ENCODE results near the gene FURIN.

Gene FURIN

DNA sequence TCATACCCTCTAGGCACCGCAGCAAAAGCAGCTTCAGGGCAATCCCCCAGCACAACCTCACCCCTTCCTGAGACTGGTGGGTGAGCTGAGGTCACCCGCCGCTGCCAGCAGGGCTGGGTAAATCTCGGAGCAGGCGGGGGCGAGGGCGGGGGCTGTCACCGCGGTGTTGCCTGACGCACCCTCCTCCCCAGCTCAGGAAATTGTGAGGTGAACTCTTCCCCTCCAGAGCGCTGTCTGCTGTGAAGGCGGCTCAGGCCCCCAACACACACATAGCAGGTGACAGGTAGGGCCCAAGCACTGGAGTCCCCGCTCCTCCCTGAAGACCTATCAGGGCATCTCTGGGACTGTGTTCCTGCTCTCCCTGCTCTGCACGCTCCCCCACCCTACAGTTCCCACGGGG, 30.2 kb upstream of the FURIN start:
- DNase-seq (ENCODE audit: extremely low read depth, low read depth) = no peak
- TF ChIP-seq, protein P1, sequence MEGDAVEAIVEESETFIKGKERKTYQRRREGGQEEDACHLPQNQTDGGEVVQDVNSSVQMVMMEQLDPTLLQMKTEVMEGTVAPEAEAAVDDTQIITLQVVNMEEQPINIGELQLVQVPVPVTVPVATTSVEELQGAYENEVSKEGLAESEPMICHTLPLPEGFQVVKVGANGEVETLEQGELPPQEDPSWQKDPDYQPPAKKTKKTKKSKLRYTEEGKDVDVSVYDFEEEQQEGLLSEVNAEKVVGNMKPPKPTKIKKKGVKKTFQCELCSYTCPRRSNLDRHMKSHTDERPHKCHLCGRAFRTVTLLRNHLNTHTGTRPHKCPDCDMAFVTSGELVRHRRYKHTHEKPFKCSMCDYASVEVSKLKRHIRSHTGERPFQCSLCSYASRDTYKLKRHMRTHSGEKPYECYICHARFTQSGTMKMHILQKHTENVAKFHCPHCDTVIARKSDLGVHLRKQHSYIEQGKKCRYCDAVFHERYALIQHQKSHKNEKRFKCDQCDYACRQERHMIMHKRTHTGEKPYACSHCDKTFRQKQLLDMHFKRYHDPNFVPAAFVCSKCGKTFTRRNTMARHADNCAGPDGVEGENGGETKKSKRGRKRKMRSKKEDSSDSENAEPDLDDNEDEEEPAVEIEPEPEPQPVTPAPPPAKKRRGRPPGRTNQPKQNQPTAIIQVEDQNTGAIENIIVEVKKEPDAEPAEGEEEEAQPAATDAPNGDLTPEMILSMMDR (IDR thresholded peaks at IDR 0.05; ENCODE audit: low read depth, low read length) = no peak

DNA sequence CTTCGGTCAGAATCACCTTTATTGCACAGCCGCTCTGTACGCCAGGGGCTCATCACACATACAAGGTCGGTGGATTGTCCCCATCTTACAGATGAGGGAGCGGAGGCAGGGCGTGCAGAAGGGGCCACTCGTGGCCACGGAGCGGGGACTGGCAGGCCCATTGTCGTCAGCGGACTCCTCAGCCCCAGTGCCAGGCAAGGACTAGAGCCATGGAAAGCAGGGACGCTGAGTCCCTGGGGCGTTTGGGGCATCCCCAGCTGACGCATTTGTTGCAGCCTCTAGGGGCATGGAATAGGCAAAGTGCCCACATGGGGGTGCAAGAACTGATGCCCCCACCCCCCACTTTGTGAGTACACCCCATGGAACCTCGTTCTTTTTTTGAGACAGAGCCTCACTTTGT, 29.8 kb upstream of the FURIN start:
- TF ChIP-seq, protein P1 (IDR thresholded peaks at IDR 0.05; ENCODE audit: low read depth, low read length) = no peak

DNA sequence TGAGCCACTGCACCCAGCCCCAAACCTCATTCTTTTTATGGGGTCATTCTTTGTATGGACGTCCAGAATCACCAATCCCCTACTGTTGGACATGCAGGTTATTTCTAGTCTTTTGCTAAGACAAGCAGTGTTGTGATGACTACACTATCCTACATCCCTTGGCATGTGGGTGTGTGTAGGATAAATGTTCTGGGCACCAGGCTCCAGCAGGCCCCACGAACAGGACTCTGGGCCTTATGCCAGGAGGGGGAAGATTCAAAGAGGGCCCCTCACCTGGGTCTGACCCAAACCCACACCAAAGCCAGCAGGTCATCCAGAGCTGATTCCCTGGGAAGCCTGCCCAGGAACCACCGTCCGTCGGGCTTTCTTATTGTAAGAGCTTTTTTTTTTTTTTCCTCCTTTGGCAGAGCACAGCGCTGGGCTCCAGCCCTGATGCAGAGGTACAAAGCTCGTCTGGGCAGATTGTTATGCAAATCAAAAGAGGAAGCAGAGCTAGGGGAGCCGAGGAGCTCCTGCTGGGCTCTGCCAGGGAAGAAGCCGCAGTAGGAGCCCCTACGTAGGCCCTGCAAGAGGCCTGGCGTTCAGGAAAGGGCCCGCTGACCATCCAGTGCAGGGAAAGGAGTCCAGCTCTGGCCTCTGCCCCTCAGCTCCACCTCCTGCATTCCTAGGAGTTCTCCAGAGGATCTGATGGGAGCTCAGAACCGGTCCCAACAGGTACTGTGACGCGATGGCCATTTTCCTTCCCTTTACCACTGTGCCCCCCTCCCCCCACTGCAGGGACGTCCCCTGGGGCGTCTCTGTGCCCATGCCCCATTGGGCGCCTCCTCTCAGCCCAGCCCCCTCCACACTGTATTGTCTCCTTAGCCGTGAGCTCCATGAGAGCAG, 29.0 kb upstream of the FURIN start:
- TF ChIP-seq, protein P1 (IDR thresholded peaks at IDR 0.05; ENCODE audit: low read depth, low read length) = no peak

More for the DNA sequence above, 29.8 kb upstream of the FURIN start:
- DNase-seq (ENCODE audit: extremely low read depth, low read depth) = no peak

DNA sequence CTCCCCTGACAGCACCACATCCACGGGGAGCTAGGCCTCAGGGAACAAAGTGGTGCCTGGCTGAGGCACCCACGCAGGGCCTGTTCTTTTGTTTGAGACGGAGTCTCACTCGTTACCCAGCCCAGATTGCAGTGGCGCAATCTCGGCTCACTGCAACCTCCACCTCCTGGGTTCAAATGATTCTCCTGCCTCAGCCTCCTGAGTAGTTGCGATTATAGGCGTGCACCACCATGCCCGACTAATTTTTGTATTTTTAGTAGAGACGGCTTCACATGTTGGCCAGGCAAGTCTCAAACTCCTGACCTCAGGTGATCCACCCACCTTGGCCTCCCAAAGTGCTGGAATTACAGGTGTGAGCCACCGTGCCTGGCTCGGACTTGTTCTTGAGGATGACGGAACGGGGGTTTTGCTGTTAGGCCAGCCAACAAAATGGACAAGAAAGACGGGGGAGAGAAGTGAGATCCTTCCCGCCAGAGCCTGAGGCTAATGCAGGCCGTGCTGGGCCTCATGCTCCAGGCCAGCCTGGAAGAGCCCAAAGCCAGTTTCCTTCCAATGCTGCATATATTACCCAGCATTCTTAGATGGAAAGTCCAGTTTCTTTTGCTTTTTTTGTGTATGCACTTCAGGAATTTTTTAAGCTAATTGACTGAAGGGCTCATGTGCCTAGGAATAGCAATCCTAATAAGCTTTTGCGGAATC, 28.1 kb upstream of the FURIN start:
- no peak for DNase-seq (ENCODE audit: extremely low read depth, low read depth)
- TF ChIP-seq, protein P1 (IDR thresholded peaks at IDR 0.05; ENCODE audit: low read depth, low read length) = no peak

More for the DNA sequence above, 29.0 kb upstream of the FURIN start:
- DNase-seq (ENCODE audit: extremely low read depth, low read depth) = no peak

DNA sequence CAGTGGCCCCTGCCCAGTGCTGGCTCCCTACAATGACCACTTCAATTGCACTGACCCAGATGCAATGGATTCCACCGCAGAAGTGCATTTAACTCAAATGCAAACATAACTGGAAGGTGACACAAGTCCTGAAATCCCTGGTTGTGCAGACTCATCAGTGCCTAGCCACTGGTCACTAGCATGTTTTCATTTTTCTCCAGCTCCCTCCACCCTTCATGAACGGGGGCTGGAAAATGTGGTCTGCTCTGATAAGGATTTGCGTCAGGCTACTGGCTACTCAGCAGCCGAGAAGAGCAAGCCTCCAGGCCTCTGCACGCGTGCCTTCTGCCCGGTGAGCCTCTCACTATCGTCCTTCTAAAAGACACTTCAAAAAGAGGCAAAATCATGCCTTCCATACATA, 27.4 kb upstream of the FURIN start:
- DNase-seq (ENCODE audit: extremely low read depth, low read depth) = no peak
- TF ChIP-seq, protein P1 (IDR thresholded peaks at IDR 0.05; ENCODE audit: low read depth, low read length) = no peak

DNA sequence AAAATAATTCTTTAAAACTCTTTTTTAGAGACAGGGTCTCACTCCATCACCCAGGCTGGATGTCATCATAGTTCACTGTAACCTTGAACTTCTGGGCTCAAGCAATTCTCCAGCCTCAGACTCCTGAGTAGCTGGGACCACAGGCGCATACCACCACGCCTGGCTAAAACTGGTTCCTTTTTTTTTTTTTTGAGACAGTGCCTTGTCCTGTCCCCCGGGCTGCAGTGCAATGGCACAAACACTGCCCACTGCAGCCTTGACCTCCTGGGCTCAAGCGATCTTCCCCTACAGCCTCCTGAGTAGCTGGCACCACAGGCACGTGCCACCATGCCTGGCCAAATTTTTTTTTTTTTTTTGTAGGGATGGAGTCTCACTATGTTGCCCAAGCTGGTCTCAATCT, 23.7 kb upstream of the FURIN start:
- TF ChIP-seq, protein P1 (IDR thresholded peaks at IDR 0.05; ENCODE audit: low read depth, low read length) = no peak
- DNase-seq (ENCODE audit: extremely low read depth, low read depth) = no peak

Measured in AG09319 (cell line).